K562 (cell line): Measurements from ENCODE around the gene XPOT. TPM values are rescaled to one million over a fixed set of nuclear protein-coding genes. Genes with fewer than 3 reads are reported as not detected.

Experiments used
- ARID3A ChIP-seq: IDR thresholded peaks from 2 replicates; pipeline ENCODE4 v1.6.1; 2012; ENCODE audit warnings: low read depth, low read length, improper control_type of control experiment, borderline replicate concordance
- BCLAF1 ChIP-seq, 2 experiments: fragments of 450-650 bp in 1 of 2; IDR thresholded peaks; 2 replicates each; pipeline ENCODE4 v1.6.1; 2011 to 2017; ENCODE audit warnings: low read depth in 2 of 2, antibody characterized with exemption in 1 of 2, borderline replicate concordance in 1 of 2, low read length in 1 of 2, mild to moderate bottlenecking in 1 of 2, mixed read lengths in 1 of 2; ENCODE audit not compliant: control insufficient read depth in 1 of 2
- CTBP1 ChIP-seq: fragments of 450-650 bp; IDR thresholded peaks from 2 replicates; pipeline ENCODE4 v1.6.1; 2016; ENCODE audit warnings: borderline replicate concordance
- CUX1 ChIP-seq: fragments of 200-800 bp; sonication (Bioruptor generic); IDR thresholded peaks from 2 replicates; pipeline ENCODE4 v1.6.1; 2016; ENCODE audit warnings: missing genetic modification characterization, missing compliant biosample characterization
- CXXC5 ChIP-seq: fragments of 250-450 bp; sonication (Bioruptor Pico); IDR thresholded peaks from 2 replicates; pipeline ENCODE4 v1.8.0; 2022; ENCODE audit warnings: inconsistent platforms, mild to moderate bottlenecking, moderate library complexity
- ELF4 ChIP-seq: fragments of 450-650 bp; formaldehyde crosslinking; IDR thresholded peaks from 2 replicates; pipeline ENCODE4 v1.4.0; 2022; ENCODE audit warnings: missing genetic modification characterization
- KDM4B ChIP-seq, 2 experiments: fragments of 450-650 bp in 1 of 2; sonication (generic) in 1 of 2; IDR thresholded peaks; 2 replicates each; pipeline ENCODE4 v1.6.1; 2016 to 2017; ENCODE audit warnings: borderline replicate concordance in 2 of 2, antibody characterized with exemption in 1 of 2, low read depth in 1 of 2, mild to moderate bottlenecking in 1 of 2
- KHSRP ChIP-seq: fragments of 450-650 bp; IDR thresholded peaks from 2 replicates; pipeline ENCODE4 v1.6.1; 2017
- MBD2 ChIP-seq: sonication (generic); IDR thresholded peaks from 2 replicates; pipeline ENCODE4 v1.6.1; 2016; ENCODE audit warnings: low read depth, borderline replicate concordance
- MLX ChIP-seq, 2 experiments: fragments of 450-650 bp in 1 of 2; sonication (generic) in 1 of 2; formaldehyde crosslinking; conservative IDR thresholded peaks; 2 replicates each; pipeline versions ENCODE4 v1.4.0 to v1.8.1; 2020 to 2022; ENCODE audit warnings: mild to moderate bottlenecking in 1 of 2, missing genetic modification reagents in 1 of 2
- PHF21A ChIP-seq: fragments of 450-650 bp; IDR thresholded peaks from 2 replicates; pipeline ENCODE4 v1.6.1; 2017; ENCODE audit warnings: low read depth, borderline replicate concordance
- PYGO2 ChIP-seq: fragments of 450-650 bp; IDR thresholded peaks from 2 replicates; pipeline ENCODE4 v1.6.1; 2016; ENCODE audit warnings: mild to moderate bottlenecking, missing genetic modification characterization, moderate library complexity, missing compliant biosample characterization
- RUNX1 ChIP-seq: sonication (generic); IDR thresholded peaks from 2 replicates; pipeline ENCODE4 v1.6.1; 2016; ENCODE audit warnings: antibody characterized with exemption, low read depth
- SREBF2 ChIP-seq: sonication (generic); formaldehyde crosslinking; IDR thresholded peaks from 2 replicates; pipeline ENCODE4 v1.4.0; 2020; ENCODE audit warnings: mild to moderate bottlenecking, missing genetic modification reagents
- ZBTB5 ChIP-seq: fragments of 450-650 bp; IDR thresholded peaks from 2 replicates; pipeline ENCODE4 v1.6.1; 2017; ENCODE audit warnings: antibody characterized with exemption
- polyA plus RNA-seq, 8 experiments: library from polyadenylated mRNA; depleted of rRNA in 4 of 8; stranded (reverse) in 5 of 8; unstranded in 3 of 8; fragments of >200 nt; fragmentation: Nextera tagmentation in 2 of 8; fragmentation: Illumina TruSeq in 1 of 8; extraction: Ambion mirVana in 2 of 8; extraction: Trizol in 1 of 8; gene quantifications; 2 replicates each; pipeline versions ENCODE4 v1.2.1 to v1.2.3, GENCODE V29; 2011 to 2014; ENCODE audit warnings: inconsistent platforms in 1 of 8, missing spikeins in 1 of 8
- total RNA-seq, 7 experiments: library from RNA; depleted of rRNA in 6 of 7; stranded (reverse); fragments of >200 nt in 6 of 7; fragmentation: Illumina TruSeq in 2 of 7; extraction: Trizol in 2 of 7; gene quantifications; 2 replicates each; pipeline versions ENCODE4 v1.2.1 to v1.2.3, GENCODE V29; 2011 to 2021; ENCODE audit warnings: low replicate concordance in 1 of 7

XPOT gene
- total and polyA plus RNA-seq, 9 of the 15 experiments (the other 6 are each of a cell fraction or from before 2014, with no cell fraction given): 26.2 to 192 (median 102) TPM

- TF ChIP-seq CUX1 (CRISPR knock-in tag) (no peak), SREBF2 (CRISPR knock-in tag) (no peak), RUNX1 (no peak), PYGO2 (tag) (no peak), ARID3A (peak; percentile 58; the same call in 1 of the 2 replicates), KDM4B (IDR thresholded peaks at IDR 0.05; ENCODE audit: borderline replicate concordance in 2 of 2, low read depth in 1 of 2) (no peak), ZBTB5 (no peak), CTBP1 (no peak), ELF4 (CRISPR knock-in tag) (no peak), MLX (CRISPR knock-in tag; conservative IDR thresholded peaks at IDR 0.05) (no peak), MBD2 (no peak), KHSRP (no peak), PHF21A (no peak), CXXC5 (0 out of 2 replicates have a peak, but pooled peaks have one; percentile 28), BCLAF1 (IDR thresholded peaks at IDR 0.05; ENCODE audit: borderline replicate concordance in 1 of 2, control insufficient read depth in 1 of 2, low read depth in 2 of 2, low read length in 1 of 2) (no peak)
Observed at GRCh38 chr12:64457032-64457431, 52.8 kb downstream of the XPOT start (continued).
